GM12878 (cell line): Measurements from ENCODE around the gene HSBP1.

ENCODE experiments used
- POLR2AphosphoS5 ChIP-seq: IDR thresholded peaks from 2 replicates; pipeline ENCODE4 v1.6.1; 2011; ENCODE audit warnings: mild to moderate bottlenecking, low read length, inconsistent platforms
- RAD21 ChIP-seq: IDR thresholded peaks from 2 replicates; pipeline ENCODE4 v1.6.1; 2011; ENCODE audit warnings: mild to moderate bottlenecking, low read depth, low read length, moderate library complexity; ENCODE audit not compliant: insufficient read depth
- SMAD1 ChIP-seq: fragments of 450-650 bp; IDR thresholded peaks from 2 replicates; pipeline ENCODE4 v1.6.1; 2018; ENCODE audit warnings: mild to moderate bottlenecking, low read depth; ENCODE audit not compliant: partially characterized antibody
- ZNF274 ChIP-seq: IDR thresholded peaks from one replicate; pipeline ENCODE4 v1.8.0; 2011; ENCODE audit not compliant: insufficient read length, insufficient read depth
- TF ChIP-seq, protein P1 (sequence below): fragments of 450-650 bp; IDR thresholded peaks from 2 replicates; pipeline ENCODE4 v1.6.1; 2016; ENCODE audit warnings: mild to moderate bottlenecking, moderate library complexity, borderline replicate concordance

GRCh38 chr16:83833921-83834320, 26.1 kb downstream of the HSBP1 start:
- TF ChIP-seq ZNF274 (no peak), POLR2AphosphoS5 (no peak), RAD21 (no peak), SMAD1 (no peak)
- TF ChIP-seq, protein P1, sequence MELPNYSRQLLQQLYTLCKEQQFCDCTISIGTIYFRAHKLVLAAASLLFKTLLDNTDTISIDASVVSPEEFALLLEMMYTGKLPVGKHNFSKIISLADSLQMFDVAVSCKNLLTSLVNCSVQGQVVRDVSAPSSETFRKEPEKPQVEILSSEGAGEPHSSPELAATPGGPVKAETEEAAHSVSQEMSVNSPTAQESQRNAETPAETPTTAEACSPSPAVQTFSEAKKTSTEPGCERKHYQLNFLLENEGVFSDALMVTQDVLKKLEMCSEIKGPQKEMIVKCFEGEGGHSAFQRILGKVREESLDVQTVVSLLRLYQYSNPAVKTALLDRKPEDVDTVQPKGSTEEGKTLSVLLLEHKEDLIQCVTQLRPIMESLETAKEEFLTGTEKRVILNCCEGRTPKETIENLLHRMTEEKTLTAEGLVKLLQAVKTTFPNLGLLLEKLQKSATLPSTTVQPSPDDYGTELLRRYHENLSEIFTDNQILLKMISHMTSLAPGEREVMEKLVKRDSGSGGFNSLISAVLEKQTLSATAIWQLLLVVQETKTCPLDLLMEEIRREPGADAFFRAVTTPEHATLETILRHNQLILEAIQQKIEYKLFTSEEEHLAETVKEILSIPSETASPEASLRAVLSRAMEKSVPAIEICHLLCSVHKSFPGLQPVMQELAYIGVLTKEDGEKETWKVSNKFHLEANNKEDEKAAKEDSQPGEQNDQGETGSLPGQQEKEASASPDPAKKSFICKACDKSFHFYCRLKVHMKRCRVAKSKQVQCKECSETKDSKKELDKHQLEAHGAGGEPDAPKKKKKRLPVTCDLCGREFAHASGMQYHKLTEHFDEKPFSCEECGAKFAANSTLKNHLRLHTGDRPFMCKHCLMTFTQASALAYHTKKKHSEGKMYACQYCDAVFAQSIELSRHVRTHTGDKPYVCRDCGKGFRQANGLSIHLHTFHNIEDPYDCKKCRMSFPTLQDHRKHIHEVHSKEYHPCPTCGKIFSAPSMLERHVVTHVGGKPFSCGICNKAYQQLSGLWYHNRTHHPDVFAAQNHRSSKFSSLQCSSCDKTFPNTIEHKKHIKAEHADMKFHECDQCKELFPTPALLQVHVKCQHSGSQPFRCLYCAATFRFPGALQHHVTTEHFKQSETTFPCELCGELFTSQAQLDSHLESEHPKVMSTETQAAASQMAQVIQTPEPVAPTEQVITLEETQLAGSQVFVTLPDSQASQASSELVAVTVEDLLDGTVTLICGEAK = no peak
